Measurements from ENCODE around the gene RSL1D1.
"Not testable (repeated sequence)": the region's sequence is repeated elsewhere in the genome, so short reads cannot be mapped to it uniquely, and the experiment has no call there.

Gene RSL1D1

DNA sequence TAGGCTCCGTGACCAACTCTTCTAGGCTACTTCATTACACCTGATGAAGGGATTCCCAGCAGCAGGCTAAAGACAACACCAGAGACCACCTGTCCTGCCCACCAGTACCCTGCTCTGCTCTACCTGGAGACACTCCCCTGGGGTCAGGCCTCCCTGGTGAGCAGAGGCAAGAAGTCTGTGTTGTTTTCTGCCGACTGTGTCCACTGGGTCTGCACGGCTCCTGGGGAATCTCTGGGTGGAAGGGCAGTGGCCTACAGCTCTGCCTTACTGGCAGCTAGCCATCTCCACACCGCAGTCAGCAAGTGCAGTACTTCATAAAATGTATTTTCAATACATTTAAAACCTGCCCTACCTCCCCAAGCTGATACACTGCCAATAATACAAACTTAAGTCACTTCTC is 6.8 kb downstream of the RSL1D1 start:
- DNase-seq = no peak

GRCh38 chr16:11843861-11844260 is 7.5 kb downstream of the RSL1D1 start:
- no peak for DNase-seq

DNA sequence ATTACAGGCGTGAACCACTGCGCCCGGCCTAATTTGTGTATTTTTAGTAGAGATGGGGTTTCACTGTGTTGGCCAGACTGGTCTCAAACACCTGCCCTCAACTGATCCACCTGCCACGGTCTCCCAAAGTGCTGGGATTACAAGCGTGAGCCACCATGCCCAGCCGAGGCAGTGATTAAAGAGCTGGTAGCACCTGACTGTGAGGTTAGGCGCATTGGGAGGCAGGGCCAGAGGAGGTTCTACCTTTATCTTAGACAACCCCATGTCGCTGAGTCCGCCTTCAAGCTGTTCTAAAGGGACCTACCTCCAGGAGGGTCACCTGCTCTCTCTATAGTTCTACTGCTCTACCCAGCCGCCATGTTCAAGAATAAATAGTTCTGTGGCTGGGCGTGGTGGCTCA is 8.1 kb downstream of the RSL1D1 start:
- no peak for DNase-seq

- DNase-seq = no peak
These were observed 10.3 kb downstream of the RSL1D1 start for GRCh38 chr16:11841026-11841425.

- DNase-seq = no peak
These were observed 14.6 kb downstream of the RSL1D1 start for GRCh38 chr16:11836650-11837244.

DNA sequence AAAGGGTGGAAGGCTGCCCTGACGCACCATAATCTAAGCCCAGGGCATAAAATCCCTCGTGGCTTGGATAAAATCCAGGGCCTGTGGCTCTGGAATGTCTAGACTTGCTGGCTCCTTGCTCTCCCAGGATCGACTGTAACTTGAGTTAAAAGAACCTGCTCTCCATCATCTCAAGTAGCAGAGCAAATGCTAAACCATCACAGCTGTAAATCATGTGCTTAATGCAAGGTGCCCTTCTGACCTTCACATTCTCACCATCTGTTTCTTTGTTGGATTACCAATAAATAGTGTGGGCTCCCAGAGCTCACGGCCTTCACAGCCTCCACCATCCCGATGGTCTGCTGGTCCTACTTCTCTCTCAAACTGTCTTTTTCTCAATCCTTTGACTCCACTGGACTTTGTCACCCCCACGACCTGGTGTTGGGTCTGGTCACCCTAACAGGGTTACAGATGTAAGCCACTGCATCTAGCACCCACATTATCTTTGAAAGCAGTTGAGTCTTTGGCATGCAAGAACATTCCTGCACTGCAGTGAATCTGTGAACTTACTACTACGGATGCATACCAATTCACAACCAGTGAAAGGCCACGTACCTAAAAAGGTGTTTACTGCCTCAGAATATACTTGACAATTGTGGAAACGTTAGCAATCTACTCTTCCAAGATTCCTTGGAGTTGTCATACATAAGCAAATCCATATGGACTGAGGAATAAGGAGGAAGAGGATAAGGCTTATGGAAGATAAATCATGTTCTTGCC is 15.3 kb downstream of the RSL1D1 start:
- no peak for DNase-seq

- DNase-seq = no peak
These were observed 16.0 kb downstream of the RSL1D1 start for GRCh38 chr16:11835309-11835708.

GRCh38 chr16:11833951-11834695 is 17.2 kb downstream of the RSL1D1 start:
- no peak for DNase-seq

DNA sequence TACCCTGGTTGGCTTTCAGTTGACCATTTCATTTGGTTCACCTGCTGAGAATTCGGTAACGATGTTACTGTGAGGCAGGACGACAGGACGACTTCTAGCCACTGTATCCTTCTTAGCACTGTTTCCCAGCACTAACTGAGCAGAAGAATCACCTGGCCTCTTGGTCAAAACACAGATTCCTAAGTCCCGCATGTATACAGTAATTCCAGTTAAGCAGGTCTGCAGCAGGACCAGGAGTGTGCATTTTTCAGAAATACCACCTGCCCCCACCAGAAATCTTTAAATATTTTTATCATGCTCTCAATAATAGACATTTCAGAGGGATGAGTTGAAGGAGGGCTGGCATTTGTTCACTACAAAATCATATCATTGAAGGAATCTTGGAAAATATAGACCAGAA is 22.6 kb downstream of the RSL1D1 start:
- DNase-seq = no peak

DNA sequence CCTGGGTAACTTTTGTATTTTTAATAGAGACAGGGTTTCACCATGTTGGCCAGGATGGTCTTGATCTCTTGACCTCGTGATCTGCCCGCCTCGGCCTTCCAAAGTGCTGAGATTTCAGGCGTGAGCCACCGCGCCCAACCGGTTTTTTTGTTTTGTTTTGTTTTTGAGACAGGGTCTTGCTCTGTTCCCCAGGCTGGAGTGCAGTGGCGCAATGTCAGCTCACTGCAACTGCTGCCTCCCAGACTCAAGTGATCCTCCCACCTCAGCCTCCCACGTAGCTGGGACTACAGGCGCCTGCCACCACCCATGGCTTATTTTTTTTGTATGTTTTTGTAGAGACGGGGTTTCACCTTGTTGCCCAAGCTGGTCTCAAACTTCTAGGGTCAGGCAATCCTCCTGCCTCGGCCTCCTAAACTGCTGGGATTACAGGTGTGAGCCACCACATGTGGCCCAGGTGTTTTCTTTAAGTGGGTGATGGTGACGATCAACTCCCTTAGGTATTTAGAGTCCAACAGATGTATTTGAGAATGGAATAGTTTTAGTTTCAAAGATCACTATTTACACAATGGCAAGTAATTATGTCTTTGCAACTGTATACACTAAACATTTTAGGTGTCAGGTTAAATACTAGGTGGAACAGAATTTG is 25.7 kb downstream of the RSL1D1 start:
- DNase-seq = not testable (repeated sequence)

- DNase-seq = no peak
These were observed 27.0 kb downstream of the RSL1D1 start for GRCh38 chr16:11824362-11824761.

DNA sequence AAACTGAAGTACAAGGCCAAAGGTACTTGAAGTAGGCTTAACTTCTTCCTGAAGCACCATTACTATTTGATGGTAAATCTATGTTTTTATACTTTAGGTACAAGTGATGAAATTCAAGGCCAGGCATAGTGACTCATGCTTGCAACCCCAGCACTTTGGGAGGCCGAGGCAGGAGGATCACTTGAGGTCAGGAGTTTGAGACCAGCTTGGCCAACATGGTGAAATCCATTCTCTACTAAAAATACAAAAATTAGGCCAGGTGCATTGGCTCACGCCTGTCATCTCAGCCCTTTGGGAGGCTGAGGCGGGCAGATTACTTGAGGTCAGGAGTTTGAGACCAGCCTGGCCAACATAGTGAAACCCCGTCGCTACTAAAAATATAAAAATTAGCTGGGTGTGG is 27.7 kb downstream of the RSL1D1 start:
- DNase-seq = not testable (repeated sequence)

DNA sequence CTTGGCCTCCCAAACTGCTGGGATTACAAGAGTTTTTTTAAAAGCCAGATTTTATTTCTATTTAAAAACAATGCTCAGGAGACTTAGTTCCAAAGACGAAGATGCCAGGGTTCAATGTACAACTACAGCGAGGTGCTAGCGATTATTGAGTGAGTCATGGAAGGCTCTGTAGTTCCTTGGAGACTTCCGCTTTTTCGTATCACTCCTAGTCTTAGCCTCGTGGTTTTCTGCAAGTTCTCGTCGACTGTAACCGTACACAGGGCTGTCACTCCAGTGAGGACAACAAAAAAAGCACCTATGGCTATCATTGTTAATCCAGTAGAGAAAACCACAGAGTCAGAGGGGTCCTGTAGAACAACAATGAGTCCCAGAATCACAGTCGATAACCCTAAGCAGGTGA is 31.5 kb downstream of the RSL1D1 start:
- no peak for DNase-seq

- not testable (repeated sequence) for DNase-seq
These were observed 32.4 kb downstream of the RSL1D1 start for GRCh38 chr16:11818970-11819369.

- DNase-seq = no peak
These were observed 35.2 kb downstream of the RSL1D1 start for GRCh38 chr16:11816123-11816522.

GRCh38 chr16:11814800-11815199 is 36.5 kb downstream of the RSL1D1 start:
- not testable (repeated sequence) for DNase-seq

GRCh38 chr16:11806721-11807120 is 44.6 kb downstream of the RSL1D1 start:
- no peak for DNase-seq

DNA sequence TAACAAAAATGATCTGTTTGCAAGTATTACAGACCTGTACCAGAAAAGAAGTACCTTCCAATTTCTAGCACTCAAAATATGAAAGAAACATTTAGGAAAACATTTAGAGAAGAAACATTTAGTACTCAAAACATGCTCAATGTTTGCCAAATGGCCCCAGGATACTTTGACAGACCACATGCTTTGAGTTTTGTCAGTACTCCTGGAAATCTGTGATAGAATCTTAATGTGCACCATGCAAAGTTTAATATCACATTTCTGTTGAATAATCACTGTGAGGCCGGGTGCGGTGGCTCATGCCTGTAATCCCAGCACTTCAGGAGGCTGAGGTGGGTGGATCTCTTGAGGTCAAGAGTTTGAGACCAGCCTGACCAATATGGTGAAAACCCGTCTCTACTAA is 45.8 kb downstream of the RSL1D1 start:
- DNase-seq = no peak

DNA sequence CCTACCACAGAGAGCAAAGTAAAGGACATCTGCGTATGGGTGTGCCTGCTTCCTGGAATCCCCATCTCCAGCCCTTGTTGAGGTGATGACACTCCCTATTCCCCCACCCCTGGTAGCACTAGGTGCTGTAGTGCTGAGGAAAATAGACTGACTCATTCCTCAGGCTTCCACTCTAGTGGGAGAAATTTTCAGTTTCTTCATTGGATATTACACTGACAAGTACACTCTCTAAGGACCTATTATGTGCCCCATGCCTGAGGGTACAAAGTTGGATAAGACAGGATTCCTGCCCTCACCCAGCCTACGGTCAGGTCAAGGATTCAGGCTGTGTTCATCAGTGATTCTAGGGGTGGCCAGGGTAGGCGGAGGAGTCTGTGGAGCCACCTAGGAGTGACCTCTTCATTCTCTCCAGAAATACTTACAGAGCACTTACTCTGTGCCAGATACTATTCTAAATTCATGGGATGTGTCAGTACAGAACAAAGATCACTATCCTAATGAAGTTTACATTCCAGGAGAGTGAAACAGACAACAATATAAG is 49.8 kb downstream of the RSL1D1 start:
- DNase-seq = no peak

DNA sequence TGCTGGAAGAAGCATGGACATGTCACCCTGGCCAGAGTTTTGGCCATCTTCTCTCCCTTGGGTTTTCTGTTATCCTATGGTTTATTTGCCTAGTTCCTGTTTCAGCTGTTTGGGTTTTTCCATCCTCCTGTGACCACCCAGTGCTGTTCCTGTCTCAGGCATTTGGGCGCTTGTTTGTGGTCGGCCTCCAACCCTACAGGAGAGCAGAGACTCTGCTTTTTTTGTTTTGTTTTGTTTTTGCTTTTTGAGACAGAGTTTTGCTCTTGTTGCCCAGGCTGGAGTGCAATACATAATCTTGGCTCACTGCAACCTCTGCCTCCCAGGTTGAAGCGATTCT is 51.0 kb downstream of the RSL1D1 start:
- no peak for DNase-seq

DNA sequence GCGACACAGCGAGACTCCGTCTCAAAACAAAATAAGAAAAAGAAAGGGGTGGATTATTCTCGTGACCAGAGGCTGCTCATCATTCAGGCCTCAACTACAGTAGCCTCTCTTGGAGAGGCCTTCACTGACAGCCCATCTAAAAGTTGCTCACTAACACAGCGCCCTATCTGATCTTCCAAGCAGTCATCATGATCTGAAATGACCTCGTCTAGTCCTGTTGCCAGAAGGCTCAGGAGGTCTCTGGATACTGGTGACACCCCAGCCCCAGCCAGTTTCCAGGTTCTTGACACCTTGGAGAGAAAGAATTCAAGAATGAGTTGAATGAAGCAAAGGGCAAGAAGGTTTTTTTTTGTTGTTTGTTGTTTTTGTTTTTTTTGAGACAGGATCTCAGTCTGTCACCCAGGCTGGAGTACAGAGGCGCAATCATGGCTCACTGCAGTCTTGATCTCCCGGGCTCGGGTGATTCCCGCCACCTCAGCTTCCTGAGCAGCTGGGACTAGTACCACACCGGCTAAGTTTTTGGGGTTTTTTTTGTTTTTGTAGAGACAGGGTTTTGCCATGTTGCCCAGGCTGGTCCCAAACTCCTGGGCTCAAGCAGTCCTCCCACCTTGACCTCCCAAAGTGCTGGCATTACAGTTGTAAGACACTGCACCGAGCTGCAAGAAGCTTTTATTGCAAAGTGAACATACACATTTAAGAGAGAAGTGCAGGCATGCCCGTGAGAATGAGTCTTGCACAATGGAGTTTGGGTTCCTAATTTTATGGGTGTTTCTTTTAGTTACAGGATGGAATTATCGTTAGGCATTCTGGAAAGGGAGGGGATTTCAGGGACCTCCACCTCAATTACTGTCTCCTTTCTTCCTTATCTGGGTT is 51.6 kb downstream of the RSL1D1 start:
- DNase-seq = no peak
